ENCODE measurements around the gene CCNE1.

The CCNE1 gene

DNA sequence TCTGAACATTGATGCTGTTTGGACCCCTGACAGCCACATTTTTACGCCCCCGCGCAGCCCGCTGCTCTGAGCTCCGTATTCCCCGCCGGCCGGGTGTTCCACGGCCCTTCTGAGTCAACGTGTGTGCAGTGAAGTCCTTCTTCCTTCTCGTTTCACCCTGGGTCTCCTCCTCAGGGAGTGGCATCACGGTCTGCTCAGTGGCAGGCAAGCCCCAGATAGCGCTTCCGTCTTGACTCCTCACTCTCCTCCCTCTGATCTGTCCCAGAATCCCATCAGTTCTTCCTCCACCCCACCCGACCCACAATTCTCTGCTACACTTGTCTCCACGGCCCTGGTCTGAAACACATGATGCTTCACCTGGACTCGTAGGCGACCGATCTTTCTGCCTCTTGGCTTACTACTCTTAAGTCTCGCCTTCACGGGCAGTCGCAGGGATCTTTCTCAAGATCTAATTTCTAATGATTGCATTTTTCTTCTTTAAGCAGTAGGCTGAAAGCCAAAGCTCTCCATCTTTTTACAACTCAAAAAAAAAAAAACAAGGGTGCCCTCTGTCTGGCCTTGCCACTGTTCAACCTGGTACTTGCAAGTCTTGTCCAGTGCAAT lies 33.9 kb downstream of the CCNE1 start:
- DNase-seq, result peak; percentile 50

DNA sequence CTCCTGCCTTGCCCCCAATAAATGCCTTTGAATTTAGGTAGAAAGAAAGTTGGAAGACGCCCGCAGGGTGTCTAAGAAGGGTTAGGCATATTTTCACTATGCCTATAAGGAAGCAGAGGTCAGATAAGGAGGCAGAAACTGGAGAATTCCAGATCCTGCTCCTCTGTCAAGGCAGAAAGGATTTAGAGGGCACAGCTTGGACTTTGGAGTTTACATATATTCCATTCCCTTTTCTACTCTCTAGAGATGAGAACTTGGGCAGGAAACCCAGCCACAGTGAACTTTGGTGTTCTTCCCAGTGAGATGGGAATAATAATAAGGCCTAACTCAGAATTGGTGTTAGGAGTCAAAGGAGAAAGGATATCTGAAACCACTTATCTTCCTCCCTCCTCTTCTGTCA lies 37.4 kb downstream of the CCNE1 start:
- no peak for DNase-seq

DNA sequence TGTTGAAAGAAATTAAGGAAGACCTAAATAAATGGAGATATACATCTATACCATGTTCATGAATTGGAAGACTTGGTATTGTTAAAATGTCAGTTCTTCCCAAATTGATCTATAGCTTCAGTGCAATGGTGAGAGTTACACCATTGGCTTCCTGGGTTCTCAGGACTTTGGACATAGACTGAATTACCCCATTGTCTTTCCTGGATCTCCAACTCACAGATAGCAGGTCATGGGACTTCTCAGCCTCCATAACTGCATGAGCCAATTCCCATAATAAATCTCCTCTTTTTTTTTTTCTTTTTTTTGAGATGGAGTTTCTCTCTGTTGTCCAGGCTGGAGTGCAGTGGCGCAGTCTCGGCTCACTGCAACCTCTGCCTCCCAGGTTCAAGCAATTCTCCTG lies 38.7 kb downstream of the CCNE1 start:
- DNase-seq, result no peak

DNA sequence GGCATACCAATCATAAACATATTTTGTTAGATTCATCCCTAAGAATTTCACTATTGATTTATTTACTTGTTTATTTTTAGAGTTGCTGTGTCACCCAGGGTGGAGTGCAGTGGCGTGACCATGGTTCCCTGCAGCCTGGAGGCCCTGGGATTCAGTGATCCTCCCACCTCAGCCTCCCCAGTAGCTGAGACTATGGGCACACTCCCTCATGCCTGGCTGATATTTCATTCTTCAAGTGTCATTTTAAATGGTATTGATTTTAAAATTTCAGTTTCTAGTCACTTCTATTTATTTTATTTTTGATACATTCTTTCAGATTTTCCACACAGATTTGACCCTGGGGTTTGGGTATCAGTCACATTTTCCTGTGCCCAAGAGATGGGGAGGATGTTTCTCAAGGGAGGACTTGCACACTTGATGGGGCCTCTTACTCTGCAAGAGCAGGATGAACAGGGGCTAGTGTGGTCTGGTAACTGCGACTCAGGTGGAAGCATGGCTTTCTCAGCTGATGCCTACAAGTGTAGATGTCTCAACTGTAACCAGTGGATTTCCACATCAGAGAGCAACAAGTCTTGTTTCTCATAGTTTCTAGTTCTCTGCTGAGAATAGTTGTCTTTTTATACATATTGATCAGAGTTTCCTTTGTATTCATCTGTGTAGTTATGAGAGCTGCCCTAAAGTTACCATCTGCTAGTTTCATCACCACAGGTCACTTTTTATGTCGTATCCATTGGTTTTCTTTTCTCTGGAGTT lies 40.2 kb downstream of the CCNE1 start:
- no peak for DNase-seq

DNA sequence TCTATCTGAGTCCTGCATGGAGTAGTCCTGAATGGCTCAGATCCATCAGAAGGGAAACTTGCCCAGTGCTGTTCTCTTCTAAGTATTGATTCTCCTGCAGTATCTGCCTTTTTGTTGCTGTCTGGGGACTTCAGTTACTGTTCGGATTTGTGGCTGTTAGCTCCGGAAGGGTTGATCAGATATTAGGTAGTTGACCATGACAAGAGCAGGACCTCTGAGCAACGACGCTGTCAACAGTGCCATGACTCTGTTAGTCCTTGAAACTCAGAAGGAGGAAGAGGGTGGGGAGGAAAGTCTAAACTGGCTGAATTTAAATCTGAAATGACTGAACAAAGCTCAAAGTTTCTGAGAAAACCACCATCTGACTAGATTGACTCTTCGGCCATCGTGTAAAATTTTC lies 42.2 kb downstream of the CCNE1 start:
- DNase-seq, result no peak

DNA sequence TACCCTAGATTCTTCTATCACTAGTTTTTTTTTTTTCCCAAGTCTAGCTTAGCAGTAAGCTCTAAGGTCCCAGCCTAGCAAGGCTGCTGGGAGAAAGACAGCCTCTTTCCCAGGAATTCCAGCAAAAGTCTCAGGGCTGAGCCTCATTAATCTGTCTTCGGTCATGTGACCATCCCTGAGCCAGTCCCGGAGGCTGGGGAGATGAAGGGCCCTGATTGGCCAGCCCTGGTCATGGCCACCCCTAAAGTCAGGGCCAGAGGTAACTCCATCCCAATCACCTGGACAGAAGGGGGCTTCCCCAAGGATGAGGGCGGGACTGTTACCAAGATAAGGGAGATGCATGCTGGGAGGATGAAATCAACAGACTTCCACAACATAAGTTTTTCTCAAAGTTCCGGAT lies 43.3 kb downstream of the CCNE1 start:
- DNase-seq, result no peak

DNA sequence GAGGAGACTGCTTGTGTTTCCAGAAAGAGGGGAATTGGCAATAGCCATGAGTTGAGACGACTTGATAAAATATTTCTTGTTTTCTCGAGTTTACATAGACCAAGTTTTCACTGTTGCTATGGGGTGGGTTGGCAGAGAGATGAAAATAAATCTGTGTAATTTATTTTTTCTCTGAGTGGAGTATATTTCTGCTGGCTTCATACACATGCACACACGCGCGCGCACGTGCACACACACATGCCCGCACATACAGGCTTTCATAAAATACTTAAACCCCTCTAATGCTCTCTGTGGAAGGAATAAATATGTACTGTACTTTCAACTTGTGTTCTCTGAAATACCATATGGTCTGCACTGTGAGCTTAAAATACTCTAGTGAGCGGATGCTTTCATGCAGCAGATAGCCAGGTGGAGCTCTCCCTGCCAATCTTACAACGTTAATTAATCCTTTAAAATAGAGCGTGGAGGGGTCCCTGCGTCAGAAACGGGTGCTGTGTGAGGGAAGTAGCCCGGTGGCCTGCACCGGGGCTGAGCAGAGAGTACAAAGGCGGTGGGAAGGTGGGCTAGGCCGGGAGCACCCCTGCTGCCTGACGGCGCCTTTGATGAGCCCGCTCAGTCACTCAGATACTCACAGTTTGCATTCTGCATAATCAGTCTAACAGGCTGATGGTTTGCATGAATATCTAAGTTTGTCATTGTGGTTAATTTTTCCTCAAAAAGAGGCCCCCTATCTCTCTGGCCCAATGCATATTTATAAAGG lies 44.1 kb downstream of the CCNE1 start:
- no peak for DNase-seq

DNA sequence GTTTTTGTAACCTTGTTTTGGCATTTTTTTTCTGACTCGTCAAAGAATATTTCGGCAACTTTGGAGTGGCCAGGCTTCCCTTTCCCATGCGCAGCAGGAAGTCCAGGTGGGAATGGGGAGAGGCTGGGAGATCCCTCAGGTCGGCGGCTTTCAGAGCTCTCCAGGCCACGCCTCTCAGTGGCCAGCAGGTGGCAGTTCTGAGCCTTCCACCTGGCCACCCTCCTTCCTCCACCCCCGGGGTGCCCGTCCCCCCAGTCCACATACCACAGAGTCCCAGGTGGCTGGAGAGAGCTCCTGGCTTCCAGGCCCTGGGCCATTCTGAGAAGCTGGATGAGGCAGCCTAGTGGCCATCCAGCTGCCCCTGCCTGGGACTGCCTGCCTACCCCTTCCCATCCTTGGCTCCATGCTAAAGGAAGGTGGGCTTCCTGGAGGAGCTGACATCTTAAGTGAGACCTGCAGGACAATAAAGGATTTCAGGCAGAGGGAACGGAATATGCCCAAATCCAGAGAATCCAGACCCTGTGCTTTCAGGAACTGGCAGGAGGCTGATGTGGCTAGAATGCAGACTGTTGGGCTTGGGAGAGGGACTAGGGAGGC lies 46.3 kb downstream of the CCNE1 start:
- no peak for DNase-seq

DNA sequence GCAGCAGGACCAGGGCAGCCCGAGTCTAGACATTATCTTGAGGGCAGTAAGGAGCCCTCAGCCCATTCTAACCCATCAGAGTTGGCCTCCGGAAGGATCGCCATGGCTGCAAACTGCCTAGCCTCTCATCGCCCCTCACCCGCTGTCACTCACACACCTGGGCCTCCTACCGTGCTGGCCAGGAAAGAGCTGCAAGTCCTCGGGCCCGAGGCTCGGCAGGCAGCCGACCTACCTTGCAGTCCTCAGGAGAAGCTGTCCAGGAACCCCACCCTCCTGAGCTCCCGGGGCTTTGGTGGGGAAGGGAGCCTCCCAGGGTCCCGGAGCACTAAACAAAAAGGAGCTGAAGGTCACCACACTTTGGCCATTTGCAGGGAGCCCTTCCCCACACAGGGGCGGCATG lies 46.8 kb downstream of the CCNE1 start:
- DNase-seq, result no peak

DNA sequence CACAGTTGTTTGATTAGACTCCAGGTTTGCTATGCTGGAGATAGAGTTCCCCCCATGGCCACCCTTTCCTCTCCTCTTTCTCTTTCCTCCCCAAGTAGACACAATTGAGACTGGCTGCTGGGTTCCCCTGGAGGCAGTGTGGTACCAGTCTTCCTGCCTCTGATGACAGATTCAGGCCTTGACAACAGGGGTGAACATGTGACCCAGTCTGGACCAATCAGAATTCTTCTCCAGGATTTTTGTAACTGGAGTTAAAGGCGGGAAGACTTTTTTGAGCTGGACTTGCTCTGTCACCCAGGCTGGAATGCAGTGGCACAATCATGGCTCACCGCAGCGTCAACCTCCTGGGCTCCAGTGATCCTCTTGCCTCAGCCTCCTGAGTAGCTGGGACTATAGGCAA lies 48.7 kb downstream of the CCNE1 start:
- no peak for DNase-seq

DNA sequence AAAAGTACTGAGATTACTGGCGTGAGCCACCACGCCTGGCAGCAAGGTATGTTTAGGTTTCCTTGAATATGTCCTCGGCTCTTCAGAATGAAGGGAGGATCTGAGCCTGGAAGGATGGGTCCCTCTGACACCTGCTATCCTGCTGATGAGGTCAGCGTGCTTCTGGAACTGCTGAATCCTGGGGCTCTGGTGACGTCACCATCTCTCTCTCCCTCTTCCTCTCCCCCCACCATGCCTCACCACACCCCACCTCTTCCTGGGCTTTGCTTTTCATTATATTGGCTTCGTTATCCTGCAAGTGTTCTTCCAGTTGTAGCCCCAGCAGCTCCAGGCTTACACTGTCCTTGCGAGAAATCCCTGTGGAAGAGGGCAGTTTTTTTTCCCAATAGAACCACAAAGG lies 49.8 kb downstream of the CCNE1 start:
- no peak for DNase-seq

DNA sequence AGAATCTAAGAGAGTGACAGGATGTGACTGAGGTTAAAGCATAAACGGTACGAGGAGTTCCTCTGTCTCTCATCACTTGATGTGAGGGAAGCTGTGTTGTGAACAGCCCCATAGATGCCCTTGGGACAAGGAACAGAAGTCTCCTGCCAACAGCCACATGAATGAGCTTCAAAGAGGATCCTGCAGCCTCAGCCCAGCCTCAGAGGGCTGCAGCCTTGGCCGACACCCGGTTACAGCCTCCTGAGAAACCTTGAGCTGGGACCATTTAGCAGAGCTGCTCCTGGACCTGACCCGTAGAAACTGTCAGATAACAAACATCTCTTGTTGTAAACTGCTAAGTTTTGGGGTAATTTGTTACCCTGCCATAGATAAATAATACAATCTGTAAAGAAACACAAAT lies 54.2 kb downstream of the CCNE1 start:
- no peak for DNase-seq

DNA sequence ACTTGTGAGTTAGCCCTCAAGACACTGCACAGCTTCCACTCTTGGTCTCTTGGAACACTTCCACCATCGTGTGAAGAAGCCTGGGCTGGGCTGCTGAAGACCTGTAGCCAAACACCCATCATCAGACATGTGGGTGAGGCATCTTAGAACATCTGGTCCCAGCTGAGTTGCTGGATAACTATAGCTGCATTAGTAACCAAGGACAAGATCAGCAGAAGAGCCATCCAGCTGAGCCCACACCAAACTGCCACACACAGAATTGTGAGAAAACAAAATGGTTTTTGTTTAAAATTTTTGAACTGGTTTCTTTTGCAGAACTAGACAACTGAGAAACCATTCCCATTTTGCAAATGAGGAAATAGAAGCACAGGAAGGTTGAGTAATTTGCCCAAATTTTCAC lies 56.2 kb downstream of the CCNE1 start:
- DNase-seq, result no peak

DNA sequence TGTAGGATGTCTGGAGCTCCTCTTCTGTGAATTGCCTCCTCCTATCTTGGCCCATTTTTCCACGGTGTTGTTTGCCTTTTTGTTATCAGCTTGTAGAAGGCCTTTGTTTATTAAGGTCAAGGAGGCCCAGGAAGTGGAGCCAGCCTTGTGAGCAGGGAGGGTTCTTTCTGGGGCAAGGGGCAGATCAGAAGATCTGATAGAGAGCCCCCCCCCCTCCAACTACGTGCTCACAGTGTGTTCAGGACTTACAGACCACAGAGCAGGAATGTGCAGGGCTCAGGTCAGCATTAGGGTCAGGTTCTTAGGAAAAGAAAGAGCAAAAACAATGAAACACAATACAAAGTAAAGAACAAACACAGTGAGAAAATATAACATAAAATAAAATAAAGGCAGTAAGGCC lies 59.4 kb downstream of the CCNE1 start:
- no peak for DNase-seq

DNA sequence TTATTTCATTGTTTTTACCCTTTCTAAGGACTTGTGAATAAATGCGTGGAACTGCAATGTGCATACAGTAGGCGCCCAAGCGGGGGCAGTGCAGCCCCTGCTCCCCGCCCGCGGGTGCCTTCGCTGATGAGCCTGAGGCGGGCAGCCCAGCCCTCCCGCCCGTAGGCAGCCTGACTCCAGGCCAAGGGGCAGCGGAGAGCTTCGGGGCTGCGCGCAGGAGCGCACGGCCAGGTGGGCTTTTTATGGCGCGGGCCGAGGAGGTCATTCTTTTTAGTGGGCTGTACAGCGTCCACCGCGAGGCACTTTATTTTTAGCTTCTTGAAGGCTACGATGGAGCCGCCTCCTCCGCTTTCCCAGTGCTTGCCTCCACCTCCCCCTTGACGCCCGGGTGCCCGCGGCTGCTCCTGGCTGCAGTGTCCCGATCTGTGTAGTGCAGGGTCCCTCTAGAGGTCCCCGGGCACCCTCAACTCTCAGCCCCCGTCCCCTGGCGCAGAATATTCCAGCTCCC lies 60.5 kb downstream of the CCNE1 start:
- DNase-seq, result no peak

DNA sequence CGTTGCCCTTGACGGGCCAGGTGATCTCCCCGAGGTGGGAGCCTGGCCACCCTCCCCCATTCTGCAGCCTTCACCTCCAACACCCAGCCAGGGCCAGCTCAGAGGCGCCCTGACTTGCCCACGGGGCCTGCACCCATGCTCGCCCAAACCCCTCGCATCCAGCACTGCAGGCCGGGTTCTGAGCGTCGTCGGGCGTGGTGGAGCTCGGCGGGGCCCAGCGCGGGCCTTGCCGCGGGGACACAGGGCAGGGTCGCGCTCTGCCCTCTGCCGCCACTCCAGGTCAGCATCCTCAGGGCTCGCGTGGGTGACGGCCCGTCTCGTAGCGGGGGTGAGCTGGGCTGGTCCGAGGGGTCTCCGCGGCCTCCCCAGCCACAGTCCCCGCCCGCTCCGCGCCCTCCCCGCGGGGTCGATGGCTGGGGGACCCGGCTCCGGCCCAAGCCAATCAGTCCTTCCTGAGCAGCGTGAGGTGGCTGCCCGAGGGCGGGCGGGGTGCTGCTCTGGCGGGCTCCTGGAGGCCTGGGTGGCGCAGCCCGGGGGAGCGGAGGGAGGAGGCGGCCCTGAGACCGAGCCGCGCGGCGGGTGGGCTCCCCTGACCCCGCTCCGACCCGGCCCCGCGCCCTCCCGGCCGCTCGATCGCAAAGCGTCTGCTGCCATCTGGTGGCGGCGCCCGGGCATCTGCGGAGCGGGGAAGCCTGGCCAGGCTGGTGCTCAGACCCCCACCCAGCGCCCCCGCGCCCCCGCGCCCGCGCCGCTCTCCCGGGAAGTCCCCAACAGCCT lies 61.4 kb downstream of the CCNE1 start:
- peak; percentile 64 for DNase-seq
